ENCODE data around the gene DNAI2.

DNA sequence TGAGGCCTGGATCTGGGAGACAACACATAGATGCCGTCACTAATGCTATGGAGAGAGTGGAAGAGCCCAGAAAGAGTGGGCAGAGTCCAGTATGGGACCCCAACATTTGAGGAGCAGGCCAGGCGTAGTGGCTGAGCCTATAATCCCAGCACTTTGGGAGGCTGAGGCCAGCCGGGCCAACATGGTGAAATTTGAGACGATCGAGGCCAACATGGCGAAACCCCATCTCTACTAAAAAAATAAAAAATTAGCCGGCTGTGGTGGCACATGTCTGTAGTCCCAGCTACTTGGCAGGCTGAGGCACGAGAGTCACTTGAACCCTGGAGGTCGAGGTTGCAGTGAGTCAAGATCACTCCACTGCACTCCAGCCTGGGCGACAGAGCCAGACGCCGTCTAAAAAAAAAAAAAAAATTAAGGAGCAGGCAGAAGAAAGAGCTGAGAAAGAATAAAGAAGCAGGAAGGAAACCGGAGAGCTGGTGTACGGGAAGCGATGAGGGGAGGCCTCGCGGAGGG lies 6.0 kb upstream of the DNAI2 start:
- TF ChIP-seq CTCF (IDR thresholded peaks at IDR 0.05), result no peak
- no peak for TF ChIP-seq POLR2A (IDR thresholded peaks at IDR 0.05)
